GM21447 (cell line): ENCODE measurements around the gene DOC2A.

Experiments used
- ATAC-seq: cut with Tn5 transposase; IDR thresholded peaks from one replicate; pipeline ENCODE4 v1.9.1; 2021; ENCODE audit not compliant: unreplicated experiment

DOC2A gene

DNA sequence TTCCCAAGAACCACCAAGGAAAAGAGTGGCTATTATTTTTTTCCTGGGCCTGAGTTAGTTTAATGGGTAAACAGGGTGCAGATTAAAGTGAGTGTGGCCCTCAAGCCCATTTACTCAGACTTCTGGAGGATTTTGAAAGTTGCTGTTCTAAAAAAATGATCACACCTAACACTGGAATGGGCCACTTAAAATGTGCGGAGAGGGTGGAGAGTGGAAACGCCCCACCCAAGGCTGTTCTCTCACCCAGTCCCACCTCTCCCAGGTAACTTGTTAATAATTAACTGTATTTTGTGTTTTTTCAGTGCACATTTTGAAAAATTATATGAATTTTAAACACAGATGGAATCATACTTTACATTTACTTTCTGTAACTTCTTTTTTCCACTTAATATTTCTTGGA lies 20.8 kb downstream of the DOC2A start:
- no peak for ATAC-seq

DNA sequence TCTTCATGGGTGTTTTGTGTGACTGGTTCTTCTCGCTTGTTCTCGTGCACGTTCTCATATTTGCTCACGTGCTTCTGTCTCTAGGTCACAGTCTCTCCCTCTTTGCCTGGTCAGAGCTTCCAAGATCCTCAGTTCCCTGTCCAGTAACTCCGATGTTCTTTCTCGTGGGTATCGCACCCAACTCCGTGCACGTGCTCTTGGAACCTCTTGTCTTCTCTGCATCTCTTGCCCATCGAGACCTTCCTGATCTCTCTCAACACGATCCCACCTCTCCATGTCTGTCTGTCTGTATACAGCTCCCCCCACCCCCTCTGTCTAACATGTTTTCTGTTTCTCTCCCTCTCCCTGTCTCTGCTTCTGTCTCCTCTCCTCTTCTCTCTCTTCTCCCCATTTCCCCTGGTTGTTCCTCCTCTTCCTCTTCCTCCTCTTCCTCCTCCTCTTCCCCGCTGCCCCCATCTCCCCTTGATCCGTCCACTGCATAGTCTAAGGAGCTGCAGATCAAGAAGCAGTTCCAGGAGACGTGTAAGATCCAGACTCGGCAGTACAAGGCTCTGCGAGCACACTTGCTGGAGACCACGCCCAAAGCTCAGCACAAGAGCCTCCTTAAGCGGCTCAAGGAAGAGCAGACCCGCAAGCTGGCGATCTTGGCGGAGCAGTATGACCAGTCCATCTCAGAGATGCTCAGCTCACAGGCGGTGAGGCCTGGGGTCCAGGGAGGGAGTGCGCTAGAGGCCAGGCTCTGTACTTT lies 21.5 kb downstream of the DOC2A start:
- ATAC-seq: no peak

DNA sequence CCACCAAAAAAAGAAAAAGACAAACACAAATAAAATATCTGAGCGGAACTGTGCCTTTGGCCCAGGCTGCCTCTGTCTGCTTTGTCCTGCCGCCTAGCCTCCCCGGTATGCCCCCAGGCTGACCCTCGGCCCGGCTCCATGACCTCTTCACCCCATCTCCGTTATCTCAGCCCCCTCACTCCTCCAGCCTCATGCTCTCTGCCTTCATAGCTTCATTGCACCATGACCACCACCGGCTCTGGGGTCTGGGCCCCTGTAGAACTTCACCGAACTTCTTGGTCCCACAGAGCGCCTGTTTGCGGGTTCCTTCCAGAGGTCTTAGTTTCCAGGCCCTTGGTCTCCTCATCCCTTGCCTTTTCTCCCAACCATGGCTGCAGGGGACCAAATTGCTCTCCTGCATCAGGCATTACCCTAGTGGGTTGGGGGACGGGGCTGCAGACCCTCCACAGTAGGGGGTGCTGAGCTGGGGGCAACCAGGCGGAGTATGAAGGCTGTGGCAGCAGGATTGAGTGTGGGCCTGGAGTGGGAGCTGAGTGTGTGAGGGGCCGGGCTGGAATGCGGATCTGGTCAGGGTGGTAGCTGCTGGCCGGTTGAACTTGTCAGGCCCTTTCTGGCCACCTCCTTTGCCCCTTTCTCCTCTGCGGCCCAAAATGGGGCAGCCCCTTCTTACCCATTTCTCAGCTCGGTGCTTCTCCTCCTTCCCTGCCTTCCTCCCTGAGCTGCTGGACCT lies 22.3 kb downstream of the DOC2A start:
- ATAC-seq: no peak

DNA sequence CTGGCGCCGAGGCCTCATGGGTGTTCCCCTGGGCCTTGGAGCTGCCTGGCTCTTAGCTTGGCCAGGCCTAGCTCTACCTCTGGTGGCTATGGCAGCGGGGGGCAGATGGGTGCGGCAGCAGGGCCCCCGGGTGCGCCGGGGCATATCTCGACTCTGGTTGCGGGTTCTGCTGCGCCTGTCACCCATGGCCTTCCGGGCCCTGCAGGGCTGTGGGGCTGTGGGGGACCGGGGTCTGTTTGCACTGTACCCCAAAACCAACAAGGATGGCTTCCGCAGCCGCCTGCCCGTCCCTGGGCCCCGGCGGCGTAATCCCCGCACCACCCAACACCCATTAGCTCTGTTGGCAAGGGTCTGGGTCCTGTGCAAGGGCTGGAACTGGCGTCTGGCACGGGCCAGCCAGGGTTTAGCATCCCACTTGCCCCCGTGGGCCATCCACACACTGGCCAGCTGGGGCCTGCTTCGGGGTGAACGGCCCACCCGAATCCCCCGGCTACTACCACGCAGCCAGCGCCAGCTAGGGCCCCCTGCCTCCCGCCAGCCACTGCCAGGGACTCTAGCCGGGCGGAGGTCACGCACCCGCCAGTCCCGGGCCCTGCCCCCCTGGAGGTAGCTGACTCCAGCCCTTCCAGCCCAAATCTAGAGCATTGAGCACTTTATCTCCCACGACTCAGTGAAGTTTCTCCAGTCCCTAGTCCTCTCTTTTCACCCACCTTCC lies 23.3 kb downstream of the DOC2A start:
- ATAC-seq: no peak

DNA sequence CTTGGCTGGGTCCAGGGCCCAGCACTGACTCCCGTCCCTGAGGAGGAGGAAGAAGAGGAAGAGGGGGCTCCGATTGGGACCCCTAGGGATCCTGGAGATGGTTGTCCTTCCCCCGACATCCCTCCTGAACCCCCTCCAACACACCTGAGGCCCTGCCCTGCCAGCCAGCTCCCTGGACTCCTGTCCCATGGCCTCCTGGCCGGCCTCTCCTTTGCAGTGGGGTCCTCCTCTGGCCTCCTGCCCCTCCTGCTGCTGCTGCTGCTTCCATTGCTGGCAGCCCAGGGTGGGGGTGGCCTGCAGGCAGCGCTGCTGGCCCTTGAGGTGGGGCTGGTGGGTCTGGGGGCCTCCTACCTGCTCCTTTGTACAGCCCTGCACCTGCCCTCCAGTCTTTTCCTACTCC lies 23.9 kb downstream of the DOC2A start:
- no peak for ATAC-seq

DNA sequence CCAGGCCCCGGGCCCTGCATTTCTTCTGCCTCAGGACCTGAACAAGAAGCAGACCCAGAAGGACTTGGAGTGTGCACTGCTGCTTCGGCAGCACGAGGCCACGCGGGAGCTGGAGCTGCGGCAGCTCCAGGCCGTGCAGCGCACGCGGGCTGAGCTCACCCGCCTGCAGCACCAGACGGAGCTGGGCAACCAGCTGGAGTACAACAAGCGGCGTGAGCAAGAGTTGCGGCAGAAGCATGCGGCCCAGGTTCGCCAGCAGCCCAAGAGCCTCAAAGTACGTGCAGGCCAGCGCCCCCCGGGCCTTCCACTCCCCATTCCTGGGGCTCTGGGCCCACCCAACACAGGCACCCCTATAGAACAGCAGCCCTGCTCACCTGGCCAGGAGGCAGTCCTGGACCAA lies 24.6 kb downstream of the DOC2A start:
- no peak for ATAC-seq

DNA sequence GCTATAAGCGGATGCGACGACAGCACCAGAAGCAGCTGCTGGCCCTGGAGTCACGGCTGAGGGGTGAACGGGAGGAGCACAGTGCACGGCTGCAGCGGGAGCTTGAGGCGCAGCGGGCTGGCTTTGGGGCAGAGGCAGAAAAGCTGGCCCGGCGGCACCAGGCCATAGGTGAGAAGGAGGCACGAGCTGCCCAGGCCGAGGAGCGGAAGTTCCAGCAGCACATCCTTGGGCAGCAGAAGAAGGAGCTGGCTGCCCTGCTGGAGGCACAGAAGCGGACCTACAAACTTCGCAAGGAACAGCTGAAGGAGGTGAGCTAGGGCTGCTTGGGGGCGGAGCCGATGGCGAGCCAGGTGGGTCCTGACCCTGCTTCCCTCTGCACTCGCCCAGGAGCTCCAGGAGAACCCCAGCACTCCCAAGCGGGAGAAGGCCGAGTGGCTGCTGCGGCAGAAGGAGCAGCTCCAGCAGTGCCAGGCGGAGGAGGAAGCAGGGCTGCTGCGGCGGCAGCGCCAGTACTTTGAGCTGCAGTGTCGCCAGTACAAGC lies 25.5 kb downstream of the DOC2A start:
- no peak for ATAC-seq

DNA sequence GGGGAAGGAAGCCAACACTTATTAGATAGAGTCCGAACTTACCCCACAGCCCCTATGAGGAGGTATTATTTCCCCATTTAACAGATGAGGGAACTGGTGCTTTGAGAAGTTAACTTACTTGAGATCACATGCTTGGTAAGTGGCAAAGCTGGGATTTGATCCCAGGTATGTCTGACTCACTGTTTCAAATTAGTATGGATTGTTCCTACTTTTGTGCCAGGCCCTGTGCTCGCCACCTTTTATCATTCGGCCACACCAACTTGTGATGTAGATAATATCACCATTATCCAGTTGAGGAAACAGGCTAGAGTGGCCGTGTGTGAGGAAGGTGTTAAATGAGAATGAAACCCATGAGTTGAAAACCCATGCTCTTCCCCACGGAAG lies 26.1 kb downstream of the DOC2A start:
- no peak for ATAC-seq

DNA sequence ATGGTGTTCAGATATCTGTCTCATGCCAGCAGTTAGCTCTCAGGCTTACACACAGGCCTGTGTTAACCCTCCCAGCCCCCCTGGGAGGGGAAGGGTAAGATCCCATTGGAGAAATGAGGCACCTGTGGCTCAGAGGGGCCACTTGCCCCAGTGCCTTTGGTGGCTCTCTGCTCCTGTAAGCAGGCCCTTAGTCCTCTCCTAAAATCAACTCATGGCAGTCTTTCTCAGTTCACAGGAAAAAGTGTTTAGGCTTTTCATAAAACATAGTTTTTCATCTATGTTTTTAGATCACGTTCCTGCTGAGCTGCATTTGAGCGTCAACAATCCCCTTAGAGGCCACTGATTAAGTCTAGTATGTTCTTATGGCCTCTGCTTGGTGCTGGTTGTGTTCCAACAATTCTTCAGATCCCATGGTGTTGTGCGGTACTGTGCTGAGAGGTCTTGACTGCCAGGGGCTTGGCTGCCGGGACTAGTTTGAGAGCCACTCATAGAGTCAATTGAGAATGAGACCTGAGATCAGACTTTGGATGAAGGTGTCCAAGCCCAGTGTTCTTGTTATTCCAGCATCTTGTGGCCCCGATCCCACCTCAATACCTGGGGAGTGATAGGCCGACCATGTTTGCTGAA lies 26.6 kb downstream of the DOC2A start:
- ATAC-seq: no peak

DNA sequence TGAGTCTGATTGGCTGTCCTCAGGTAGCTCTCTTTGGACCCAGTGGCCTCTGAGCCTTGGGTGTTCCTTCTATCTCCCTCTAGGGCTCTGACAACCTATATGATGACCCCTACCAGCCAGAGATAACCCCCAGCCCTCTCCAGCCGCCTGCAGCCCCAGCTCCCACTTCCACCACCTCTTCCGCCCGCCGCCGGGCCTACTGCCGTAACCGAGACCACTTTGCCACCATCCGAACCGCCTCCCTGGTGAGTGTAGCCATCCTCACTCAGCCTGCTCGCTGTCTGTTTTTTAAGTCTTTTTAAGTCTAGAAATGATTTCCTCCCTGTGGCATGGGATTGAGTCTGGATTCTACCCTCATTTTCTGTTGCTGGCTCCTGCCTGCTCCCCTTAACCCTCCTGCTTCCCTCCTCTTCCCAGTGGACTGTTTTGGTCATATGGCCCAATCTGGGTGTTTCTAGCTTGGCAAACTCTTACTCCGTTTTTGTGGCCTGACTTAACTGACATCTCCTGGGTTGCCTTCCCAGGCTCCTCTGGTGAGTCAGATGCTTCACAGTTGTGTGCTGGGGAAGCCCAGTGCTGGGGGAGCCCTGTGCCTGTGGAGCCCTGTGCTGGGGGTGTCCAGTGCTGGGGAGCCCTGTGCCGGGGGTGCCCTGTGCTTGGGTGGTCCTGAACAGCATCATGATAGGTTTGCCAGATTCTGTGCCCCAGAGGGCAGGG lies 27.2 kb downstream of the DOC2A start:
- no peak for ATAC-seq

DNA sequence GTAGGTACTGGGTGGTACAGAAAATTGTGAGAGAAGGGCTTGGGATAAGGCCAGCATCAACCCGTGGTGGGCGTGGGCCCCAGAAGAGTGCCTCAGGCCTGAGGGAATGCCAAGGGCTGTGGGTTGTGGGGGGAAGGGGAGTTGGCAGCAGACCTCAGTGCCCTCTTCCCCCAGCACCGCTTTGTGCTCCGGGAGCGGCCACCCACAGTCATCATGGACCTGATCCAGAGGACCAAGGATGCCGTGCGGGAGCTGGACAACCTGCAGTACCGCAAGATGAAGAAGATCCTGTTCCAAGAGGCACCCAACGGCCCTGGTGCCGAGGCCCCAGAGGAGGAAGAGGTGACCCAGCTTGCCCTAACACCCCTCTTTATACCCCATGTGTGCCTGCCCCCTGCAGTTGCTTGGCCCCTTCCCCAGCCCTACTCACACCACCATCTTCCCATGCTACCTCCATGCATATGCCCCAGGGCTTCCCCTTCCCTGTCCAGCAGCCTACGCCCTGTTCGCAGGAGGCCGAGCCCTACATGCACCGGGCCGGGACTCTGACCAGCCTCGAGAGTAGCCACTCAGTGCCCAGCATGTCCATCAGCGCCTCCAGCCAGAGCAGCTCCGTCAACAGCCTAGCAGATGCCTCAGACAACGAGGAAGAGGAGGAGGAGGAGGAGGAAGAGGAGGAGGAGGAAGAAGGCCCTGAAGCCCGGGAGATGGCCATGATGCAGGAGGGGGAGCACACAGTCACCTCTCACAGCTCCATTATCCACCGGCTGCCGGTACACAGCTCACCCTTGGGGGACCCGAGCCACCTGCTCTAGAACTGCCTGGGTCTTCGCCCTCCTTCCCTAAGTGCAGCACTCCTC lies 28.0 kb downstream of the DOC2A start:
- ATAC-seq: no peak

DNA sequence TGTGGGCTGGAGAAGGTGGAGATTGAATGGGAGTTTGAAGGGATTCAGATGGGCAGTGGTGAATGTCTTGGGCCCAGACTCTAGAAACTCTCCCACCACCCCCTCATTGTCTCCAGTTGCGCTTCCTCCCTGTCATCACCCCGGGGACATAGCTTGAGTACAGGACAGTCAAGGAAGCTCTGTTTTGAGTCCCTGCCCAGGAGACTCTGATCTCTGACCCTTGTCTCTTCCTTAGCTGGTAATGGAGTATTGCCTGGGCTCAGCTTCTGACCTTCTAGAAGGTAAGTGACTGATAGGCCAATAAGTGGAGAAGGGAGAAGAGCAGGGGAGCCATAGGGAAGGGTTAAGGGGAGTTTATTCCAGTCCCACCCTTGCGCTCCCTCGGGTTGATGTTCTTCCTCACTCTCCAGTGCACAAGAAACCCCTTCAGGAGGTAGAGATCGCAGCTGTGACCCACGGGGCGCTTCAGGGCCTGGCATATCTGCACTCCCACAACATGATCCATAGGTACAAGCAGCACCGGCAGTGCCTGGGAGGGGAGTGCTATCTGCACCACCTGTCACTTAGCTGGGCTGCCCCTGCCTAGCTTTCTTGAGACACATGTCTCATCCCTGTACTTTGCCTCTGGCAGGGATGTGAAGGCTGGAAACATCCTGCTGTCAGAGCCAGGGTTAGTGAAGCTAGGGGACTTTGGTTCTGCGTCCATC lies 32.1 kb downstream of the DOC2A start:
- ATAC-seq: no peak

DNA sequence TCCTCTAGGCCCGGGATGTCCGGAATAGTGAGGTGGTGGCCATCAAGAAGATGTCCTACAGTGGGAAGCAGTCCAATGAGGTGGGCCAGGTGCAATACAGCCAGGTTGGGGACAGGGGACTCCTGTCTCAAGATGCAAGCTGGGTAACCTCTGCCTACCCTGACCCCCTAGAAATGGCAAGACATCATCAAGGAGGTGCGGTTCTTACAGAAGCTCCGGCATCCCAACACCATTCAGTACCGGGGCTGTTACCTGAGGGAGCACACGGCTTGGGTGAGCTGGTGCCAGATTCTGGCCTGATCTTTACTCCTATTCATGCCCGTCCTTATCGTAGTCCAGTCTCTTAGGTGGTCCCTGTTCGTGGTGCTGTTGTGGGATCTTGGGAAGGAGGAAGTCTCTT lies 32.7 kb downstream of the DOC2A start:
- no peak for ATAC-seq

DNA sequence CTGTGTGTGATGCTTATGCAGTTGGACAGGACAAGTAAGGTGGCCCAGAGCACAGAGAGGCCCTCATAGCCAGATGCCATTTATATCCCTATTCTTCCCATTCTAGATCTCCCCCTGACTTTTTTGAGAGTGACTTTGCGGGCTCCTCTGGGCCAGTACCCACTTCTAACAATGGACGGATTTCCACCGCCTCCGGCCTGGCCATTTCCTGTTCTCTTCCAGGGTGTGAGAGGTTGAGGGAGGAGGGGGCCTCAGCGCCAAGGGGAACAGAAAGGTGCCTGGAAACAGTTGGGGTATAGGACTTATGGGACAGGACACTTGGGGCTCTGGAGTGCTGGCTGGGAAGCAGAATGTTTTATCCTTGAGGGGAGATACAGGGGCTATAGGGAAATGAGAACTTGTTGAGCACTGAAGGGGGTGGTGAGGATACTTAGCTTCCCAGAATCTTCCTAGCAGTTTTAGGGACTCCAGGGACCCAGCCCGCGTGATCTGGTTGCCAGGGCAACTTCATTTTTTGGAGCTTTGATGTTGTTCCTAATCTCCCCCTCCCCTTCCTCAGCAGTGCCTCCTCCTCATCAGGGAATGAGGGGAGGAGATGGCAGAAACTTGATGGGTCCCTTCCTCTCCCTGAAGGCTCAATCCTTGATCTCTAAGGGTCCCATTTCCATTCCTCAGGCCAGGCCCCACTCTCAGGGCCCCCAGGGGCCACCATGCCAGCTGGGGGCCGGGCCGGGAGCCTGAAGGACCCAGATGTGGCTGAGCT lies 33.6 kb downstream of the DOC2A start:
- no peak for ATAC-seq

DNA sequence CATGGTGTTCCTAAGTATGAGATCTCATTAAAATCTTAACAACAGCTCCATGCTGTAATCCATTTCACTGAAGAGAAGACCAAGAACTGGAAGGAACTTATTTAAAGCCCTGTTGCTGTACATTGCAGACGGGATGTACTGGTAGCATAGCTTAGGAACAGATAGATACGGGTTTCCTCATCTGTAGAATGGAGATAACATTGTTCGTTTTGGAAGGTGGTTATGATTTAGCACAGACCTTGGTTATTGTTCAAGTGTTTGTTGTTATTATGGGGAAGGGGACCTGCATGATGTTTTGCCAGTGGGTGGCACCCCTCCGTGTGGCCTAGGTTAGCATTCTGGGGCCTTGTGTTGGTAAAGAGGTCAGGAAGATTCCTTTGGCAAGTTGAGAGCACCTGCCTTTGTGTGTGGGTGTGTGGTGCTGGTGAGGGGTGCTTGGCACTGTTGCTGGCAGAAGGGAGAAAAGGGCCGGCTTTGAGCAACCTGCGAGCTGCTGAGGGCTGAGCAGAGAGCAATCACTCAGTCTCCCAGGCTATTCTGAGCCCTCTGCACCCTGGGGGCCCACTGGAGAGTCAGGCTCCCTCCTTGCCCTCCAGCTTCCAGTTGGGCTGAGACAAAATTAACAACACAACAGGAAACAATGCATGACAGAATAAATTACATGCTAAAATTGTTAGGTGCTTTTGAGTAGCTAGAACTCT lies 34.9 kb downstream of the DOC2A start:
- ATAC-seq: no peak

DNA sequence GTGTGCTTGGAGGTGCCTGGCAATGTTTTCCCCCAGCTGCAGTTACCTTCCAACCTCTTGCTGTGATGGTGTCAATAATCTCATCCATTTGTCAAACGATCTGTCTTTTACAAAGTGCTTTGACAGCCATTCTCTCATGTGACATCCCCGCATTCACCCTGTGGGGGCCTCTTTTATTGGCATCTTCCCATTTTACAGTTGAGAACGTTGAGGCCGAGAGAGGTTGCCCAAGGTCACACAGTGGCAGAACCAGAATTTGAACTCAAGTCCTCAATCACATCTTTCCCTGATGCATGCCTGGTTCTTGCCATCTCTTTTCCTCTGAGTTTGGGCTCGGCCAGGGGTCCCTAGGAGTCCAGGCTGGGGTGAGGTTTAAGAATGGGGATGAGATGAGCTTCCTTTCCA lies 35.7 kb downstream of the DOC2A start:
- ATAC-seq: no peak

DNA sequence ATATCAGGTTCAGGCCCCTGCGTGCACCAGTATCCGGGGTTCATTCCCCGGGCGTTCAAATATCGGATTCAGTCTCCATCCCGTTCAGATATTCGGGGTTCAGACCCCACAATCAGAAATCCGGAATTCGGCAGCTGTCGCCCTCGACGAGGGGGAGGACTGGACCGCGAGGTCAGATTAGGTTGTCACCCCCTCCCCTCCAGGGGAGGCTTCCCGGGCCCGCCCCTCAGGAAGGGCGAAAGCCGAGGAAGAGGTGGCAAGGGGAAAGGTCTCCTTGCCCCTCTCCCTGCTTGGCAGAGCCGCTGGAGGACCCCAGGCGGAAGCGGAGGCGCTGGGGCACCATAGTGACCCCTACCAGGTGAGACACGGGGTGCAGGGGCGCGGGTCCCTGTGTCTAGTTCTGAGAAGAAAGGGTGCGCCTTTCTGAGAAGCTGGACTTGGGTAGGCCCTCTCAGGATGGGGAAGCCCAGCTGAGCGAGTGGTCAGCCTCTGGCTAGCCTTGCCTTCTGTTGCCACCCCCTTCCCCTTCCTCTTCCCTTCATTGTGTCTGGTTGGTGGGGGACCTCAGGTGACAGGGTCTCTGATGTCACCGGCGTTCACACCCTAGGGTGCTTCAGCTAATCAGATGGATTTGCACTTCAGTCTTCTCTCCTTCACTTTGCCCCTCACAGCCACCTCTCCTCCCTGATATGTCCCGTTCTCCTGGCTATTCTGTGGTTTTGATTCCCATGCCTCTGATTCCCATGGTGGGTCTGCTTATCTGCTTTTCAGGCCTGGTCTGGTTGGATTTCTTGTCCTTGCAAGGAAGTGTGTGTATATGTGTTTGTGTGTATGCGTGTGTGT lies 36.3 kb downstream of the DOC2A start:
- no peak for ATAC-seq
